WTC11 (cell line): ENCODE data around the gene CLASP1. TPM values are rescaled to one million over a fixed set of nuclear protein-coding genes. Genes with fewer than 3 reads are reported as not detected.

Experiments
- ATAC-seq: fragments of 200-7000 bp; cut with Tn5 transposase; 2 replicates; pipeline ENCODE4 v1.10.0; 2021; ENCODE audit warnings: mild to moderate bottlenecking, moderate library complexity
- CTCF ChIA-PET: fragments of 300-600 bp; sonication (Branson Sonifier 250); formaldehyde crosslinking; loops from one replicate; lab custom pipeline; 2021; ENCODE audit warnings: antibody characterized with exemption; lab: Charles Lee
- POLR2A ChIA-PET: fragments of 350-600 bp; sonication (Branson Sonifier 250); formaldehyde crosslinking; loops from one replicate; lab custom pipeline; 2021; ENCODE audit warnings: antibody characterized with exemption; lab: Charles Lee
- DNase-seq: peaks from one replicate; pipeline ENCODE4 v3.0.0; 2021; ENCODE audit warnings: low spot score
- H3K27ac Mint-ChIP-seq: 2 replicates; pipeline ENCODE4 v1.8.0; 2021; ENCODE audit warnings: mixed read lengths
- H3K27me3 Mint-ChIP-seq: 2 replicates; pipeline ENCODE4 v1.8.0; 2021; ENCODE audit warnings: low read depth, mild to moderate bottlenecking, moderate library complexity, mixed read lengths
- H3K36me3 Mint-ChIP-seq: 2 replicates; pipeline ENCODE4 v1.8.0; 2021; ENCODE audit warnings: mixed read lengths
- H3K4me1 Mint-ChIP-seq: 2 replicates; pipeline ENCODE4 v1.8.0; 2022; ENCODE audit warnings: mixed read lengths
- H3K4me3 Mint-ChIP-seq: 2 replicates; pipeline ENCODE4 v1.8.0; 2021; ENCODE audit warnings: mild to moderate bottlenecking, moderate library complexity, mixed read lengths
- H3K9me3 Mint-ChIP-seq: 2 replicates; pipeline ENCODE4 v1.8.0; 2021; ENCODE audit warnings: mixed read lengths
- CBFB ChIP-seq: sonication (generic); formaldehyde crosslinking; IDR thresholded peaks from 2 replicates; pipeline ENCODE4 v1.8.1; 2022; ENCODE audit warnings: mild to moderate bottlenecking, low read depth, missing genetic modification reagents
- CREM ChIP-seq: sonication (generic); formaldehyde crosslinking; IDR thresholded peaks from 2 replicates; pipeline ENCODE4 v1.8.1; 2022; ENCODE audit warnings: mild to moderate bottlenecking, missing genetic modification reagents, moderate library complexity
- ESRRA ChIP-seq: sonication (generic); formaldehyde crosslinking; IDR thresholded peaks from 2 replicates; pipeline ENCODE4 v1.8.1; 2022; ENCODE audit warnings: mild to moderate bottlenecking, missing genetic modification reagents, borderline replicate concordance
- ETV6 ChIP-seq: sonication (generic); formaldehyde crosslinking; IDR thresholded peaks from 2 replicates; pipeline ENCODE4 v1.8.1; 2022; ENCODE audit warnings: mild to moderate bottlenecking, missing genetic modification reagents
- IRF2 ChIP-seq: sonication (generic); formaldehyde crosslinking; IDR thresholded peaks from 2 replicates; pipeline ENCODE4 v1.8.0; 2022; ENCODE audit warnings: low read depth, missing genetic modification reagents, borderline replicate concordance
- NR1H2 ChIP-seq: sonication (generic); formaldehyde crosslinking; IDR thresholded peaks from 2 replicates; pipeline ENCODE4 v1.9.0; 2021; ENCODE audit warnings: mild to moderate bottlenecking, moderate library complexity, missing genetic modification reagents
- SMAD3 ChIP-seq: sonication (generic); formaldehyde crosslinking; IDR thresholded peaks from 2 replicates; pipeline ENCODE4 v1.8.0; 2022; ENCODE audit warnings: missing genetic modification reagents, mild to moderate bottlenecking, borderline replicate concordance
- SOX15 ChIP-seq: fragments of 250-450 bp; sonication (Bioruptor Pico); IDR thresholded peaks from 2 replicates; pipeline ENCODE4 v1.9.0; 2021; ENCODE audit warnings: mild to moderate bottlenecking
- SP1 ChIP-seq: sonication (generic); formaldehyde crosslinking; conservative IDR thresholded peaks from 2 replicates; pipeline ENCODE4 v1.8.1; 2022; ENCODE audit warnings: missing genetic modification reagents
- TCF7 ChIP-seq: sonication (generic); formaldehyde crosslinking; IDR thresholded peaks from 2 replicates; pipeline ENCODE4 v1.8.0; 2022; ENCODE audit warnings: mild to moderate bottlenecking, low read depth, missing genetic modification reagents, moderate library complexity
- ZBTB21 ChIP-seq: sonication (generic); formaldehyde crosslinking; IDR thresholded peaks from 2 replicates; pipeline ENCODE4 v1.8.1; 2023; ENCODE audit warnings: mild to moderate bottlenecking, missing genetic modification reagents, borderline replicate concordance
- ZBTB43 ChIP-seq: sonication (generic); formaldehyde crosslinking; IDR thresholded peaks from 2 replicates; pipeline ENCODE4 v1.8.1; 2023; ENCODE audit warnings: mild to moderate bottlenecking, missing genetic modification reagents
- ZNF121 ChIP-seq: sonication (generic); formaldehyde crosslinking; IDR thresholded peaks from 2 replicates; pipeline ENCODE4 v1.8.0; 2023; ENCODE audit warnings: missing genetic modification reagents
- ZNF416 ChIP-seq: fragments of 250-450 bp; sonication (Bioruptor Pico); IDR thresholded peaks from 2 replicates; pipeline ENCODE4 v1.9.0; 2021; ENCODE audit warnings: mild to moderate bottlenecking, inconsistent platforms
- total RNA-seq: library from RNA; stranded (reverse); gene quantifications from 3 replicates; pipeline ENCODE4 v1.2.3, GENCODE V29; 2021
- TF ChIP-seq, protein P1 (sequence below): sonication (generic); formaldehyde crosslinking; IDR thresholded peaks from 2 replicates; pipeline ENCODE4 v1.8.1; 2022; ENCODE audit warnings: mild to moderate bottlenecking, moderate library complexity, missing genetic modification reagents
- TF ChIP-seq, protein P2 (sequence below): fragments of 250-450 bp; sonication (Bioruptor Pico); IDR thresholded peaks from 2 replicates; pipeline ENCODE4 v1.8.0; 2021; ENCODE audit warnings: mild to moderate bottlenecking
- TF ChIP-seq, protein P3 (sequence below): sonication (generic); formaldehyde crosslinking; IDR thresholded peaks from 2 replicates; pipeline ENCODE4 v1.8.0; 2022; ENCODE audit warnings: mild to moderate bottlenecking, missing genetic modification reagents
- TF ChIP-seq, protein P4 (sequence below): sonication (generic); formaldehyde crosslinking; IDR thresholded peaks from 2 replicates; pipeline ENCODE4 v1.8.1; 2023; ENCODE audit warnings: mild to moderate bottlenecking, moderate library complexity, missing genetic modification reagents

Gene CLASP1
- total RNA-seq, 1 experiment from 2014 or later: 50.0 TPM

DNA sequence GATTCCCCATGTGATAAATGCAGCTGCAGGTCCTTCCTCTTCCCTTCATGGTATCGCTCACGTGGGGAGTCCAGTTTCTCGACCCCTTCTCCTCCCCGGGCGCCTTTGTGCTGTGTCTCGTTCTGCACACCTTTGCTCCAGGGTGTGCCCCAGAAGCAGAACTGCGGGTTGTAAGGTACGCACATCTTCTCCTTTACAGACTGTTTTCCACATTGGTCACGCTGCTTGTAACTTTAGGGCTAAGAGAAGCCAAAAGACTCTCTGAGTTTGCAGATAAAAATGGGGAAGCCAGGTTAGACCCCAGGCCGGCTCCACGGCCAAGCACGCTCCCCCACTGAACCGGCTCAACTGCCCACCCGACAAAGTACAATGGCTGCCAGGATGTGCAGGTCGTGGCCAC, 318.3 kb downstream of the CLASP1 start:
- H3K36me3 Mint-ChIP-seq: no peaks in the 10 kb centered on the region
- H3K4me1 Mint-ChIP-seq: peaks cover 11% of the 10 kb centered on the region
- TF ChIP-seq ESRRA: no peak
- no peak for TF ChIP-seq SOX15 (CRISPR knock-in tag)
- TF ChIP-seq SP1 (CRISPR knock-in tag): no peak
- TF ChIP-seq ZBTB21 (CRISPR knock-in tag): no peak
- ATAC-seq (no peak), DNase-seq (no peak)
- no peaks in the 10 kb centered on the region; the same call in 1 of the 2 replicates for H3K27me3 Mint-ChIP-seq
- CTCF ChIA-PET: interaction anchor here (0.7 to 0.9 kb wide), 2 partner anchors 25 to 187 kb away, joined by 3 to 4 read pairs; no protein-coding TSS in a partner anchor
- POLR2A ChIA-PET: no interaction called here
- H3K4me3 Mint-ChIP-seq: no peak overlapping the region
- no peaks in the 10 kb centered on the region for H3K9me3 Mint-ChIP-seq
- H3K27ac Mint-ChIP-seq: no peak overlapping the region

DNA sequence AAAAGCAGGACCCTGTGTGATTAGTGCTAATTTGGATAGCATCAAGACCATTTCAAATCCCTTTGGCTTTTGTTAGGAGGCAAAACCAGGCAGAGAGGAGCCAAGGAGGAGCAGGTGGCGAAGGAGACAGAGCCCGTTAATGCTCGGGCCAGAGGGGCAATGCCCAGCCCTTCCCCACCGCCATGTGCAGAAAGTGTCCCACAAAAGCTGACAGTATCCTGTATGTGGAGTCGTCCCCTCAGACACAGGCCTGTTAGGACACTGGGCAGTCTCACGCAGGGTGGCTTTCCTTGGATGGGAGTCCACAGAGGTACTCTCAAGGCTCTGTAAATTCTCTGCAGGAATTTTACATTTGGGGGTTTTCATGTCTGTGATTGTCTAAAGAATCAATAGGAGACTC, 319.5 kb downstream of the CLASP1 start:
- Mint-ChIP-seq H3K4me3 (no peak overlapping the region), H3K4me1 (no peaks in the 10 kb centered on the region), H3K36me3 (no peaks in the 10 kb centered on the region), H3K27me3 (no peaks in the 10 kb centered on the region; the same call in 1 of the 2 replicates), H3K9me3 (no peaks in the 10 kb centered on the region), H3K27ac (no peak overlapping the region)
- no peak for DNase-seq
- ChIA-PET POLR2A (no interaction called here), CTCF (interaction anchor here (0.6 to 2.3 kb wide), 3 partner anchors 9 to 201 kb away, joined by 3 to 7 read pairs (median 4); no protein-coding TSS in a partner anchor)
- TF ChIP-seq ZNF416 (CRISPR knock-in tag) (no peak), SMAD3 (CRISPR knock-in tag) (no peak), TCF7 (CRISPR knock-in tag) (no peak), ZNF121 (no peak), NR1H2 (CRISPR knock-in tag) (no peak), CREM (CRISPR knock-in tag) (no peak), ETV6 (CRISPR knock-in tag) (no peak)
- TF ChIP-seq, protein P1, sequence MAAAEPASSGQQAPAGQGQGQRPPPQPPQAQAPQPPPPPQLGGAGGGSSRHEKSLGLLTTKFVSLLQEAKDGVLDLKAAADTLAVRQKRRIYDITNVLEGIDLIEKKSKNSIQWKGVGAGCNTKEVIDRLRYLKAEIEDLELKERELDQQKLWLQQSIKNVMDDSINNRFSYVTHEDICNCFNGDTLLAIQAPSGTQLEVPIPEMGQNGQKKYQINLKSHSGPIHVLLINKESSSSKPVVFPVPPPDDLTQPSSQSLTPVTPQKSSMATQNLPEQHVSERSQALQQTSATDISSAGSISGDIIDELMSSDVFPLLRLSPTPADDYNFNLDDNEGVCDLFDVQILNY (CRISPR knock-in tag): no peak
- TF ChIP-seq, protein P2, sequence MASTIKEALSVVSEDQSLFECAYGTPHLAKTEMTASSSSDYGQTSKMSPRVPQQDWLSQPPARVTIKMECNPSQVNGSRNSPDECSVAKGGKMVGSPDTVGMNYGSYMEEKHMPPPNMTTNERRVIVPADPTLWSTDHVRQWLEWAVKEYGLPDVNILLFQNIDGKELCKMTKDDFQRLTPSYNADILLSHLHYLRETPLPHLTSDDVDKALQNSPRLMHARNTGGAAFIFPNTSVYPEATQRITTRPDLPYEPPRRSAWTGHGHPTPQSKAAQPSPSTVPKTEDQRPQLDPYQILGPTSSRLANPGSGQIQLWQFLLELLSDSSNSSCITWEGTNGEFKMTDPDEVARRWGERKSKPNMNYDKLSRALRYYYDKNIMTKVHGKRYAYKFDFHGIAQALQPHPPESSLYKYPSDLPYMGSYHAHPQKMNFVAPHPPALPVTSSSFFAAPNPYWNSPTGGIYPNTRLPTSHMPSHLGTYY: no peak
- TF ChIP-seq, protein P3, sequence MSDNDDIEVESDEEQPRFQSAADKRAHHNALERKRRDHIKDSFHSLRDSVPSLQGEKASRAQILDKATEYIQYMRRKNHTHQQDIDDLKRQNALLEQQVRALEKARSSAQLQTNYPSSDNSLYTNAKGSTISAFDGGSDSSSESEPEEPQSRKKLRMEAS (CRISPR knock-in tag): no peak
- TF ChIP-seq, protein P4, sequence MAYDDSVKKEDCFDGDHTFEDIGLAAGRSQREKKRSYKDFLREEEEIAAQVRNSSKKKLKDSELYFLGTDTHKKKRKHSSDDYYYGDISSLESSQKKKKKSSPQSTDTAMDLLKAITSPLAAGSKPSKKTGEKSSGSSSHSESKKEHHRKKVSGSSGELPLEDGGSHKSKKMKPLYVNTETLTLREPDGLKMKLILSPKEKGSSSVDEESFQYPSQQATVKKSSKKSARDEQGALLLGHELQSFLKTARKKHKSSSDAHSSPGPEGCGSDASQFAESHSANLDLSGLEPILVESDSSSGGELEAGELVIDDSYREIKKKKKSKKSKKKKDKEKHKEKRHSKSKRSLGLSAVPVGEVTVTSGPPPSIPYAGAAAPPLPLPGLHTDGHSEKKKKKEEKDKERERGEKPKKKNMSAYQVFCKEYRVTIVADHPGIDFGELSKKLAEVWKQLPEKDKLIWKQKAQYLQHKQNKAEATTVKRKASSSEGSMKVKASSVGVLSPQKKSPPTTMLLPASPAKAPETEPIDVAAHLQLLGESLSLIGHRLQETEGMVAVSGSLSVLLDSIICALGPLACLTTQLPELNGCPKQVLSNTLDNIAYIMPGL (CRISPR knock-in tag): no peak
- ATAC-seq: no peak

DNA sequence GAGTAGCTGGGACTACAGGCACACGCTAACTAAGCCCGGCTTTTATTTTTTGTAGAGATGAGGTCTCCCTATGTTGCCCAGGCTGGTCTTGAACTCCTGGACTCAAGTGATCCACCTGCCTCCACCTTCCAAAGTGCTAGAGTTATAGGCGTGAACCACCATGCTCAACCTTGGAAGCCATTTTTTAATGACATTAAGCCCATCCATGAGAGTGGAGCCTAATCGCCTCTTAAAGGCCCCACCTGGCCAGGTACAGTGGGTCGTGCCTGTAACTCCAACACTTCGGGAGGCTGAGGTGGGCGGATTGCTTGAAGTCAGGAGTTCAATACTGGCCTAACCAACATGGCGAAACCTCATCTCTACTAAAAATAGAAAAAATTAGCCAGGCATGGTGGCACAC, 322.6 kb downstream of the CLASP1 start:
- ChIA-PET CTCF (no interaction called here), POLR2A (no interaction called here)
- Mint-ChIP-seq H3K36me3 (no peaks in the 10 kb centered on the region), H3K27ac (no peak overlapping the region), H3K9me3 (no peaks in the 10 kb centered on the region), H3K4me1 (no peaks in the 10 kb centered on the region)
- DNase-seq (no peak), ATAC-seq (no peak)
- no peak for TF ChIP-seq IRF2
- TF ChIP-seq CREM (CRISPR knock-in tag): no peak
- TF ChIP-seq CBFB (CRISPR knock-in tag): no peak
- TF ChIP-seq ZBTB43: no peak
- TF ChIP-seq, all 79 proteins: peak for 0
- no peaks in the 10 kb centered on the region; the same call in 1 of the 2 replicates for H3K27me3 Mint-ChIP-seq
- no peak overlapping the region for H3K4me3 Mint-ChIP-seq
